Panc1 (cell line): ENCODE results near the gene HOMER2.

ENCODE experiments used
- POLR2AphosphoS5 ChIP-seq: IDR thresholded peaks from 2 replicates; pipeline ENCODE4 v1.6.1; 2012; ENCODE audit warnings: mild to moderate bottlenecking, low read depth, low read length, moderate library complexity
- SIN3A ChIP-seq: IDR thresholded peaks from 2 replicates; pipeline ENCODE4 v1.6.1; 2012; ENCODE audit warnings: low read depth, mild to moderate bottlenecking, low read length, moderate library complexity, borderline replicate concordance; ENCODE audit not compliant: insufficient read depth
- TCF7L2 ChIP-seq: IDR thresholded peaks from 2 replicates; pipeline ENCODE4 v1.6.1; 2011; ENCODE audit warnings: mild to moderate bottlenecking, low read depth, low read length, inconsistent platforms
- TF ChIP-seq, protein P1 (sequence below): fragments of 450-650 bp; IDR thresholded peaks from 2 replicates; pipeline ENCODE4 v1.5.1; 2017; ENCODE audit warnings: mild to moderate bottlenecking
- TF ChIP-seq, protein P2 (sequence below), 2 experiments: IDR thresholded peaks; 2 replicates each; pipeline ENCODE4 v1.6.1; 2011 to 2012; ENCODE audit warnings: low read depth in 2 of 2, control low read depth in 1 of 2, low read length in 1 of 2, mild to moderate bottlenecking in 1 of 2, moderate library complexity in 1 of 2; ENCODE audit not compliant: insufficient read depth in 1 of 2

DNA sequence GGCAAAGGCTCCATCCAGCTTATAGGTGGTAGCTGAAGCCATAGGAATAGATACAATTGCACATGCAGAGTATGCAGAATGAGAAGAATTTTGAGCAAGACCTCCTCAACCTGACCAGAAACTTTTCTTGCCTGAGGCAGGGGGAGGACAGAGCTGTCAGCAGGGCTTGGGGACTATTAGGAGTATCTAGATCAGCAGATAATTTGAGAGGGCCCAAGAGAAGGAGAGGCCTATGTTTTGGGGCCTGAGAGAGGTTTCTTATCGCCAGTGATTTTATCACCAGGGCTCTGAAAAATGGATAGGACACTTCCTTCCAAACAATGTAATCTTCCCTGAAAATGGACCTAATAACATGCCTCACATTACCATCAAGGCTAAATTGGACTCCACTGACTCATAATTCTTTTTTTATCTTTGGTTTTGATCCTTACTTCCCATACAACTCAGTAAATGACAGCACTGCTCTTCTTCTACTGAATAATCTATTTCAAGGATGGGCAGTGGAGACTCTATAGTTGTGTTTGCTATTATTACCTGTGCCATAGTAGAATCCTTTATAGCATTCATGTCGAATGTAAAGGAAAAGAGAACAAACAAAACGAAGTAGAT is 17.7 kb upstream of the HOMER2 start:
- TF ChIP-seq, protein P1, sequence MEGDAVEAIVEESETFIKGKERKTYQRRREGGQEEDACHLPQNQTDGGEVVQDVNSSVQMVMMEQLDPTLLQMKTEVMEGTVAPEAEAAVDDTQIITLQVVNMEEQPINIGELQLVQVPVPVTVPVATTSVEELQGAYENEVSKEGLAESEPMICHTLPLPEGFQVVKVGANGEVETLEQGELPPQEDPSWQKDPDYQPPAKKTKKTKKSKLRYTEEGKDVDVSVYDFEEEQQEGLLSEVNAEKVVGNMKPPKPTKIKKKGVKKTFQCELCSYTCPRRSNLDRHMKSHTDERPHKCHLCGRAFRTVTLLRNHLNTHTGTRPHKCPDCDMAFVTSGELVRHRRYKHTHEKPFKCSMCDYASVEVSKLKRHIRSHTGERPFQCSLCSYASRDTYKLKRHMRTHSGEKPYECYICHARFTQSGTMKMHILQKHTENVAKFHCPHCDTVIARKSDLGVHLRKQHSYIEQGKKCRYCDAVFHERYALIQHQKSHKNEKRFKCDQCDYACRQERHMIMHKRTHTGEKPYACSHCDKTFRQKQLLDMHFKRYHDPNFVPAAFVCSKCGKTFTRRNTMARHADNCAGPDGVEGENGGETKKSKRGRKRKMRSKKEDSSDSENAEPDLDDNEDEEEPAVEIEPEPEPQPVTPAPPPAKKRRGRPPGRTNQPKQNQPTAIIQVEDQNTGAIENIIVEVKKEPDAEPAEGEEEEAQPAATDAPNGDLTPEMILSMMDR: no peak
- no peak for TF ChIP-seq TCF7L2
- TF ChIP-seq POLR2AphosphoS5: no peak
- TF ChIP-seq, protein P2, sequence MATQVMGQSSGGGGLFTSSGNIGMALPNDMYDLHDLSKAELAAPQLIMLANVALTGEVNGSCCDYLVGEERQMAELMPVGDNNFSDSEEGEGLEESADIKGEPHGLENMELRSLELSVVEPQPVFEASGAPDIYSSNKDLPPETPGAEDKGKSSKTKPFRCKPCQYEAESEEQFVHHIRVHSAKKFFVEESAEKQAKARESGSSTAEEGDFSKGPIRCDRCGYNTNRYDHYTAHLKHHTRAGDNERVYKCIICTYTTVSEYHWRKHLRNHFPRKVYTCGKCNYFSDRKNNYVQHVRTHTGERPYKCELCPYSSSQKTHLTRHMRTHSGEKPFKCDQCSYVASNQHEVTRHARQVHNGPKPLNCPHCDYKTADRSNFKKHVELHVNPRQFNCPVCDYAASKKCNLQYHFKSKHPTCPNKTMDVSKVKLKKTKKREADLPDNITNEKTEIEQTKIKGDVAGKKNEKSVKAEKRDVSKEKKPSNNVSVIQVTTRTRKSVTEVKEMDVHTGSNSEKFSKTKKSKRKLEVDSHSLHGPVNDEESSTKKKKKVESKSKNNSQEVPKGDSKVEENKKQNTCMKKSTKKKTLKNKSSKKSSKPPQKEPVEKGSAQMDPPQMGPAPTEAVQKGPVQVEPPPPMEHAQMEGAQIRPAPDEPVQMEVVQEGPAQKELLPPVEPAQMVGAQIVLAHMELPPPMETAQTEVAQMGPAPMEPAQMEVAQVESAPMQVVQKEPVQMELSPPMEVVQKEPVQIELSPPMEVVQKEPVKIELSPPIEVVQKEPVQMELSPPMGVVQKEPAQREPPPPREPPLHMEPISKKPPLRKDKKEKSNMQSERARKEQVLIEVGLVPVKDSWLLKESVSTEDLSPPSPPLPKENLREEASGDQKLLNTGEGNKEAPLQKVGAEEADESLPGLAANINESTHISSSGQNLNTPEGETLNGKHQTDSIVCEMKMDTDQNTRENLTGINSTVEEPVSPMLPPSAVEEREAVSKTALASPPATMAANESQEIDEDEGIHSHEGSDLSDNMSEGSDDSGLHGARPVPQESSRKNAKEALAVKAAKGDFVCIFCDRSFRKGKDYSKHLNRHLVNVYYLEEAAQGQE (IDR thresholded peaks at IDR 0.05; ENCODE audit: insufficient read depth in 1 of 2, low read depth in 2 of 2, low read length in 1 of 2): no peak
- no peak for TF ChIP-seq SIN3A
